Kidney (tissue), 14 donors: ENCODE data around the gene NCOA1. TPM values are rescaled to one million over a fixed set of nuclear protein-coding genes. Genes with fewer than 3 reads are reported as not detected.

Experiments used
- DNase-seq, 5 donors: peaks; one replicate each; pipeline ENCODE4 v3.0.0-alpha.2; 2013 to 2020
- FAIRE-seq: peaks from 2 replicates; lab custom pipeline; 2012; peaks lifted over from hg19 to GRCh38; lab: Jason Lieb, UNC
- H3K27ac ChIP-seq, 2 donors: one replicate each; pipeline ENCODE4 v1.7.0; 2013; ENCODE audit warnings: low read depth in 2 of 2, low read length in 2 of 2, inconsistent platforms in 1 of 2
- H3K27me3 ChIP-seq: one replicate; pipeline ENCODE4 v1.7.1; 2013; ENCODE audit warnings: low read length, inconsistent platforms; ENCODE audit not compliant: control insufficient read depth, insufficient read depth
- H3K36me3 ChIP-seq, 3 donors: one replicate each; pipeline versions ENCODE4 v1.7.0 to v1.7.1; 2013; ENCODE audit warnings: low read length in 3 of 3, control low read depth in 1 of 3, inconsistent platforms in 1 of 3; ENCODE audit not compliant: insufficient read depth in 3 of 3, control insufficient read depth in 2 of 3
- H3K4me1 ChIP-seq, 3 donors: one replicate each; pipeline versions ENCODE4 v1.7.0 to v1.7.1; 2013; ENCODE audit warnings: low read length in 3 of 3, inconsistent platforms in 1 of 3, low read depth in 1 of 3; ENCODE audit not compliant: control insufficient read depth in 2 of 3, insufficient read depth in 2 of 3
- H3K4me3 ChIP-seq, 3 donors: one replicate each; pipeline versions ENCODE4 v1.7.0 to v1.8.1; 2013; ENCODE audit warnings: low read length in 3 of 3, control low read depth in 1 of 3, inconsistent platforms in 1 of 3
- H3K9ac ChIP-seq, 3 donors: one replicate each; pipeline versions ENCODE4 v1.7.0 to v1.7.1; 2013; ENCODE audit warnings: low read length in 3 of 3, control low read depth in 1 of 3, inconsistent platforms in 1 of 3
- H3K9me3 ChIP-seq, 3 donors: one replicate each; pipeline versions ENCODE4 v1.7.0 to v1.7.1; 2013; ENCODE audit warnings: low read length in 3 of 3, control low read depth in 1 of 3, inconsistent platforms in 1 of 3; ENCODE audit not compliant: control insufficient read depth in 2 of 3, insufficient read depth in 1 of 3
- intact Hi-C: fragments of 100-400 bp; cut with DNase I; formaldehyde crosslinking; loops from one replicate; pipeline ENCODE4 v1.11.1; 2022
- polyA plus RNA-seq: library from polyadenylated mRNA; stranded (reverse); fragments of 350-450 nt; fragmentation: Illumina TruSeq; extraction: RNeasy Lipid Tissue Mini Kit (QIAGEN cat#74804); gene quantifications from one replicate; pipeline ENCODE4 v1.2.3, GENCODE V29; 2014; ENCODE audit warnings: low read depth, low replicate concordance; ENCODE audit not compliant: insufficient read depth
- total RNA-seq: library from RNA; stranded (reverse); fragmentation: NEBNext Ultra II Directional; extraction: Animal tissue kit (Norgen Biotek cat#: 25700); gene quantifications from one replicate; pipeline ENCODE4 v1.2.1, GENCODE V29; 2021
- TF ChIP-seq, protein P1 (sequence below): IDR thresholded peaks from 3 replicates; pipeline ENCODE4 v1.5.1; 2012; ENCODE audit warnings: mild to moderate bottlenecking, moderate library complexity, borderline replicate concordance; ENCODE audit not compliant: insufficient read depth; ENCODE audit errors: extremely low read depth
- donor health status: control.
- donor health status: control.
- donor health status: control.
- donor health status: control.
- donor health status: control.
- donor health status: DM: yes; HTN: yes; CAD: no.
- donor health status: Normal renal cell carcinoma (clear cell type).

The NCOA1 gene
- total and polyA plus RNA-seq, 2 donors from 2014 or later: 11.6 to 41.5 TPM

DNA sequence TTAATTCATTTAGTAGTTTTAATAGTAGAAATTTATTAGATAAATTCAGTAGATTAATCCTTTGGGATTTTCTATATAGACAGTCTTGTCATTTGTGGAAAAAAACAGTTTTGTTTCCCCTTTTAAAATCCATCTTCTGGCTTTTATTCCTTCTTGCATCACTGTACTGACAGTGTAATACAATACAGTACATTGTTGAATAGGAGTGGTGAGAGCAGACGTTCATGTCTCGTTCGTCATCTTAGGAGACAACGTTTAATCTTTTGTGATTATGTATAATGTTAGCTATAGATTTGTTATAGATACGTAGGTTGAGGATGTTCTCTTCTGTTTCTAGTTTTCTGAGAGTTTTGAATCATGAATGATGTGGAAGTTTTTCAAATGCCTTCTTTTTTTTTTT, 61.8 kb downstream of the NCOA1 start:
- no peak overlapping the region for H3K4me3 ChIP-seq
- H3K27ac ChIP-seq: no peak overlapping the region
- TF ChIP-seq, protein P1, sequence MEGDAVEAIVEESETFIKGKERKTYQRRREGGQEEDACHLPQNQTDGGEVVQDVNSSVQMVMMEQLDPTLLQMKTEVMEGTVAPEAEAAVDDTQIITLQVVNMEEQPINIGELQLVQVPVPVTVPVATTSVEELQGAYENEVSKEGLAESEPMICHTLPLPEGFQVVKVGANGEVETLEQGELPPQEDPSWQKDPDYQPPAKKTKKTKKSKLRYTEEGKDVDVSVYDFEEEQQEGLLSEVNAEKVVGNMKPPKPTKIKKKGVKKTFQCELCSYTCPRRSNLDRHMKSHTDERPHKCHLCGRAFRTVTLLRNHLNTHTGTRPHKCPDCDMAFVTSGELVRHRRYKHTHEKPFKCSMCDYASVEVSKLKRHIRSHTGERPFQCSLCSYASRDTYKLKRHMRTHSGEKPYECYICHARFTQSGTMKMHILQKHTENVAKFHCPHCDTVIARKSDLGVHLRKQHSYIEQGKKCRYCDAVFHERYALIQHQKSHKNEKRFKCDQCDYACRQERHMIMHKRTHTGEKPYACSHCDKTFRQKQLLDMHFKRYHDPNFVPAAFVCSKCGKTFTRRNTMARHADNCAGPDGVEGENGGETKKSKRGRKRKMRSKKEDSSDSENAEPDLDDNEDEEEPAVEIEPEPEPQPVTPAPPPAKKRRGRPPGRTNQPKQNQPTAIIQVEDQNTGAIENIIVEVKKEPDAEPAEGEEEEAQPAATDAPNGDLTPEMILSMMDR: no peak
- H3K9ac ChIP-seq: no peak overlapping the region
- peaks cover 0 to 4% (median 2%) of the 10 kb centered on the region in 3 donors for H3K9me3 ChIP-seq
- H3K36me3 ChIP-seq: no peaks in the 10 kb centered on the region
- no peaks in the 10 kb centered on the region for H3K27me3 ChIP-seq
- DNase-seq (no peak), FAIRE-seq (no peak)
- no peaks in the 10 kb centered on the region for H3K4me1 ChIP-seq
- intact Hi-C loops: no loop called here

DNA sequence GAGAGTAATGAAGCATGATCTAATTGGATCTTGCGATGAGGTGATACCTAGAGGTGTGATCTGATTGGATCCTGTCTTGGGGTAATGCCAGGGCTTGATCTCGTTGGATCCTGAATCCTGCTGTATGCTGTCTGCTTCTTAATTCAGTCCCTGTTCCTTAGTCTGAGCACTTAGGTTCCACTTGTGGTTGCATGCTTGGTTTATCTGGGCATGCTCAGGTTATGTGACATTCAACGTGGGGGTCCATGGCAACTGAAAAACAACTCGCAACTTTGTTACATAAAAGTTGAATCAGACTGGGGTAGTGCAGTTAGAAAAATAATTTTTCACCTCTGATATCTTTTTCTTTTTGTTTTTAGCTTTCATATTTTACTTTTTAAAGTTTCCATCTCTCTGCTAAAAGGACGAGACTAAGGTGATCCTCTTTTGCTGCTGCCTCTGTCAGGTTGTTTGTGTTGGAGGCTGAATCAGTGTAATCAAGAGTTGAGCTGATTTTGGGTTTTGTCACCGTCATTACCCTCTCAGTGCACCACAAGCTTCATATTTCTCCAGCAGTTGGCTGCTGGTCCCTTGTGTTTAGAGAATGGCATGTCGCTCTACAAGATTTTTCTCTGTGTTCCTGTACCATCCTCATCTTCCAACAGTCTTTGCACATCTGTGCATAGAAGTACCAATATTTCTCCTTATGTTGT, 67.9 kb downstream of the NCOA1 start:
- DNase-seq: no peak
- Histone ChIP-seq H3K9ac (no peak overlapping the region), H3K4me1 (peaks cover 0 to 3% (median 0%) of the 10 kb centered on the region in 3 donors), H3K4me3 (no peak overlapping the region), H3K36me3 (no peaks in the 10 kb centered on the region), H3K27ac (no peak overlapping the region), H3K27me3 (no peaks in the 10 kb centered on the region), H3K9me3 (peaks cover 0 to 4% (median 2%) of the 10 kb centered on the region in 3 donors)
- intact Hi-C loops: no loop called here
- TF ChIP-seq, protein P1: no peak
- no peak for FAIRE-seq

DNA sequence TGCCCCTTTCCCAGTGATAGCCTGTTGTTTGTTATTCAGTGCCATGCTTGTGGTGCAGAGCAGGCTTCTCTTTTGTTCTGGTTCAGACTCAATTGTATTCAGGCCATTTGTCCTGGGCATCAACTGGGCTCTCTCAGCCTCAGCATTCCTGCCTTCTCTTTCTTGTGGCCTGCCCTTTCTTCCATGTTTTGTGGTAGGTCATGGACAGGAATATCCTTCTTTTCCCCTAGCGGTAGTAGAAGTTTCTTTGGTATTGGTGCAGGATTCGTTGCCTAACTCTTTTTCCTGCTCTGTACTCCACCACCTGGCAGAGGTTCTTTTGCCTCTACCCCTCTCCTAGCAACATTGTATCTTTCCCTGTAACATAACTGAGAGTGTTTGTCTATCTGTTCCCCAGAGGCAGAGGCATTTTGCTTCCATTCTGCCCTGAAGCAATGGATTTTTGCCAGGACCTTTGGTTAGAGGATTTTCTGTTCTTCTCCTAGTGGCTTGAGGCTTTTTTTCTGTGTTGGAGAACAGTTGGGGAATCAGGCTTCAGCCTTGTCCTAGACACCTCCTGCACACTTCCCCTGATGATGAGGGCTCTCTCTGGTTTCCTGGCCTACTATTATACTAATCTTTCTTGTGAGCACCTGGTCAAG, 68.5 kb downstream of the NCOA1 start:
- Histone ChIP-seq H3K9me3 (peaks cover 0 to 4% (median 2%) of the 10 kb centered on the region in 3 donors), H3K27me3 (no peaks in the 10 kb centered on the region), H3K27ac (no peak overlapping the region), H3K36me3 (no peaks in the 10 kb centered on the region), H3K4me1 (peaks cover 0 to 3% (median 0%) of the 10 kb centered on the region in 3 donors), H3K9ac (no peak overlapping the region), H3K4me3 (no peak overlapping the region)
- intact Hi-C loops: no loop called here
- FAIRE-seq (no peak), DNase-seq (no peak)
- TF ChIP-seq, protein P1: no peak
